PC-3 (cell line): ENCODE results near the gene NOS1.

Source experiments
- CTCF ChIP-seq: fragments of 300-600 bp; sonication (generic); conservative IDR thresholded peaks from 2 replicates; pipeline ENCODE4 v1.5.1; 2017; ENCODE audit warnings: antibody characterized with exemption, low read depth, mild to moderate bottlenecking, low read length
- EZH2 ChIP-seq: fragments of 300-600 bp; sonication (generic); IDR thresholded peaks from one replicate; pipeline ENCODE4 v1.6.1; 2017; ENCODE audit warnings: antibody characterized with exemption, mild to moderate bottlenecking, low read length; ENCODE audit not compliant: unreplicated experiment
- EZH2phosphoT487 ChIP-seq: fragments of 300-600 bp; sonication (generic); IDR thresholded peaks from 2 replicates; pipeline ENCODE4 v1.6.1; 2018; ENCODE audit warnings: mild to moderate bottlenecking, antibody characterized with exemption, low read length, borderline replicate concordance

- TF ChIP-seq CTCF (no peak), EZH2 (no peak), EZH2phosphoT487 (no peak)
These were observed 191.9 kb downstream of the NOS1 start for GRCh38 chr12:117169548-117169947.
